ENCODE data around the gene ABCB1.

DNA sequence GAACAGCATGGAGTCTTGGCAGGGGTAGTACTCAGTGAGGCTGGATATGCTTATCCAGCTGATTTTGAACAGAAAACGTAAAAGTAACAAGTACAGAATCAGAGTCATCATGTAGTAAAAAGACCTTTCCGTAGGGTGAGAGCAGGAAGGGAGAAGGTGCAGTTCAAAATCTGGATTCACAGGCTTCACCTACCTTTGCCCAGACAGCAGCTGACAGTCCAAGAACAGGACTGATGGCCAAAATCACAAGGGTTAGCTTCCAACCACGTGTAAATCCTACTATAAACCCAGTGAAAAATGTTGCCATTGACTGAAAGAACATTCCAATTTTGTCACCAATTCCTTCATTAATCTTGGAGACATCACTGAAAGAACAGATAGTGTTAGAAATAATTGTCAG, 34.8 kb downstream of the ABCB1 start:
- TF ChIP-seq, protein P1, sequence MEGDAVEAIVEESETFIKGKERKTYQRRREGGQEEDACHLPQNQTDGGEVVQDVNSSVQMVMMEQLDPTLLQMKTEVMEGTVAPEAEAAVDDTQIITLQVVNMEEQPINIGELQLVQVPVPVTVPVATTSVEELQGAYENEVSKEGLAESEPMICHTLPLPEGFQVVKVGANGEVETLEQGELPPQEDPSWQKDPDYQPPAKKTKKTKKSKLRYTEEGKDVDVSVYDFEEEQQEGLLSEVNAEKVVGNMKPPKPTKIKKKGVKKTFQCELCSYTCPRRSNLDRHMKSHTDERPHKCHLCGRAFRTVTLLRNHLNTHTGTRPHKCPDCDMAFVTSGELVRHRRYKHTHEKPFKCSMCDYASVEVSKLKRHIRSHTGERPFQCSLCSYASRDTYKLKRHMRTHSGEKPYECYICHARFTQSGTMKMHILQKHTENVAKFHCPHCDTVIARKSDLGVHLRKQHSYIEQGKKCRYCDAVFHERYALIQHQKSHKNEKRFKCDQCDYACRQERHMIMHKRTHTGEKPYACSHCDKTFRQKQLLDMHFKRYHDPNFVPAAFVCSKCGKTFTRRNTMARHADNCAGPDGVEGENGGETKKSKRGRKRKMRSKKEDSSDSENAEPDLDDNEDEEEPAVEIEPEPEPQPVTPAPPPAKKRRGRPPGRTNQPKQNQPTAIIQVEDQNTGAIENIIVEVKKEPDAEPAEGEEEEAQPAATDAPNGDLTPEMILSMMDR (IDR thresholded peaks at IDR 0.05; ENCODE audit: low read length): no peak
- no peak for TF ChIP-seq EZH2 (IDR thresholded peaks at IDR 0.05; ENCODE audit: borderline replicate concordance, low read length)
